MM.1S (cell line): ENCODE data around the gene CLEC2D.
"Not testable (repeated sequence)": the region's sequence is repeated elsewhere in the genome, so short reads cannot be mapped to it uniquely, and the experiment has no call there.

Source experiments
- DNase-seq: peaks from one replicate; pipeline ENCODE4 v3.0.0-alpha.2; 2015
- H2AFZ ChIP-seq: fragments of 300-600 bp; sonication (generic); 2 replicates; pipeline ENCODE4 v1.6.0; 2016; ENCODE audit warnings: antibody characterized with exemption, low read length
- H3F3A ChIP-seq: fragments of 300-600 bp; sonication (generic); 2 replicates; pipeline ENCODE4 v1.6.1; 2016; ENCODE audit warnings: mild to moderate bottlenecking, antibody characterized with exemption, low read length, moderate library complexity, mixed read lengths; ENCODE audit not compliant: insufficient read depth
- H3K27ac ChIP-seq: fragments of 300-600 bp; sonication (generic); 2 replicates; pipeline ENCODE4 v1.5.1; 2016; ENCODE audit warnings: mild to moderate bottlenecking, low read length
- H3K27me3 ChIP-seq: fragments of 300-600 bp; sonication (generic); replicated peaks from 2 replicates; pipeline ENCODE4 v1.6.0; 2016; ENCODE audit warnings: low read length; ENCODE audit not compliant: insufficient read depth
- H3K36me3 ChIP-seq: fragments of 300-600 bp; sonication (generic); replicated peaks from 2 replicates; pipeline ENCODE4 v1.6.1; 2016; ENCODE audit warnings: mild to moderate bottlenecking, low read length, mixed read lengths; ENCODE audit not compliant: insufficient read depth
- H3K4me1 ChIP-seq: fragments of 300-600 bp; sonication (generic); 2 replicates; pipeline ENCODE4 v1.6.1; 2016; ENCODE audit warnings: low read length, mixed read lengths
- H3K4me2 ChIP-seq: fragments of 300-600 bp; sonication (generic); 2 replicates; pipeline ENCODE4 v1.6.0; 2016; ENCODE audit warnings: low read depth, low read length
- H3K4me3 ChIP-seq: fragments of 300-600 bp; sonication (generic); 2 replicates; pipeline ENCODE4 v1.5.1; 2016; ENCODE audit warnings: low read length, mixed read lengths
- H3K79me2 ChIP-seq: fragments of 300-600 bp; sonication (generic); 2 replicates; pipeline ENCODE4 v1.6.1; 2016; ENCODE audit warnings: mixed run types, low read length, mixed read lengths
- H3K9ac ChIP-seq: fragments of 300-600 bp; sonication (generic); 2 replicates; pipeline ENCODE4 v1.6.1; 2016; ENCODE audit warnings: low read length, mixed read lengths
- H3K9me2 ChIP-seq: fragments of 300-600 bp; sonication (generic); replicated peaks from 2 replicates; pipeline ENCODE4 v1.6.1; 2016; ENCODE audit warnings: mild to moderate bottlenecking, low read length, mixed read lengths; ENCODE audit not compliant: insufficient read depth
- H3K9me3 ChIP-seq: fragments of 300-600 bp; sonication (generic); replicated peaks from 2 replicates; pipeline ENCODE4 v1.6.1; 2016; ENCODE audit warnings: mild to moderate bottlenecking, low read length, mixed read lengths; ENCODE audit not compliant: insufficient read depth
- H4K20me1 ChIP-seq: fragments of 300-600 bp; sonication (generic); 2 replicates; pipeline ENCODE4 v1.6.1; 2016; ENCODE audit warnings: mild to moderate bottlenecking, low read length, moderate library complexity, mixed read lengths; ENCODE audit not compliant: insufficient read depth
- EZH2 ChIP-seq: fragments of 300-600 bp; sonication (generic); optimal IDR thresholded peaks from 2 replicates; pipeline ENCODE3; 2017; ENCODE audit warnings: low read depth, mild to moderate bottlenecking, antibody characterized with exemption, low read length, mixed read lengths
- EZH2phosphoT487 ChIP-seq: fragments of 300-600 bp; sonication (generic); IDR thresholded peaks from 2 replicates; pipeline ENCODE4 v1.6.1; 2018; ENCODE audit warnings: antibody characterized with exemption, low read length
- TF ChIP-seq, protein P1 (sequence below): fragments of 300-600 bp; sonication (generic); IDR thresholded peaks from 2 replicates; pipeline ENCODE4 v1.5.1; 2016; ENCODE audit warnings: antibody characterized with exemption, low read length, mixed read lengths

CLEC2D gene

DNA sequence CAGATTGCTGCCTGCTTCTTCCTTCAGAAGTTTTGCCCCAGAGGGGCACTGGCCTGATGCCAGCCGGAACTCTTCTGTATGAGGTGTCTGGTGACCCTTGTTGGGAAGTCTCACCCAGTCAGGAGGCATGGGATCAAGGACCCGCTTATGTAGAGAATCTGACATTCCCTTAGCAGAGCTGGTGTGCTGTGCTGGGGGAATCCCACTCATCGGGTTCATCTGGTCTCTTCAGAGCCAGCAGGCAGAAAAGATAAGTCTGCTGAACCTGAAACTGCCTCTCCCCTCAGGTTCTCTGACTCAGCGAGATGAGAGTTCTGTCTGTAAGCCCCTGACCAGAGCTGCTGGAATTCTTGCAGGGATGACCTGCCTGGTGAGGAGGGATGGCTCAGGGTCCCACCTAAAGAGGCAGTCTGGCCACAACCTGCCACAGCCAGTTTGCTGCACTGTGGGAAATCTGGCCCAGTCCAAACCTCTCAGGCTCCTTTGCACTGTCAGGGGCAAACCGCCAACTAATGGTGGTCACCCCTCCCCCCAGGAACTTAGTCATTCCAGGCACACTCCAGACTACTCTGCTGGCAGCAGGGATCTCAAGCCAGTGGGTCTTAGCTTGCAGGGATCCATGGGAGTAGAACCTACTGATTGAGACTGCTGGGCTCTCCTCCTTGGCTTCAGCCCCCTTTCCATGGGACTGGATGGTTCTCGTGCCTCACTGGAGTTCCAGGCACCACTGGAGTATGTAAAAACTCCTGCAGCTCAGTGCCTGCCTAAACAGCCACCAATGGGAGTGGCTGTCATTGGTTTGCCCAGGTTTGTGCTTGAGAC lies 4.1 kb downstream of the CLEC2D start:
- H3K9ac ChIP-seq = no peak overlapping the region
- H4K20me1 ChIP-seq = no peaks in the 10 kb centered on the region
- H3K4me2 ChIP-seq = peak overlapping the region; percentile 25; the same call in 1 of the 2 replicates
- no peaks in the 10 kb centered on the region for H3K27me3 ChIP-seq
- no peaks in the 10 kb centered on the region for H3K9me3 ChIP-seq
- H3F3A ChIP-seq = peaks cover 10% of the 10 kb centered on the region; the same call in 1 of the 2 replicates
- TF ChIP-seq EZH2 = no peak
- no peaks in the 10 kb centered on the region for H3K79me2 ChIP-seq
- H3K27ac ChIP-seq = no peak overlapping the region; the same call in 1 of the 2 replicates
- no peaks in the 10 kb centered on the region for H3K9me2 ChIP-seq
- peak; percentile 56 for DNase-seq
- H3K36me3 ChIP-seq = no peaks in the 10 kb centered on the region
- H2AFZ ChIP-seq = no peak overlapping the region
- no peak overlapping the region for H3K4me3 ChIP-seq
- peaks cover 18% of the 10 kb centered on the region for H3K4me1 ChIP-seq

DNA sequence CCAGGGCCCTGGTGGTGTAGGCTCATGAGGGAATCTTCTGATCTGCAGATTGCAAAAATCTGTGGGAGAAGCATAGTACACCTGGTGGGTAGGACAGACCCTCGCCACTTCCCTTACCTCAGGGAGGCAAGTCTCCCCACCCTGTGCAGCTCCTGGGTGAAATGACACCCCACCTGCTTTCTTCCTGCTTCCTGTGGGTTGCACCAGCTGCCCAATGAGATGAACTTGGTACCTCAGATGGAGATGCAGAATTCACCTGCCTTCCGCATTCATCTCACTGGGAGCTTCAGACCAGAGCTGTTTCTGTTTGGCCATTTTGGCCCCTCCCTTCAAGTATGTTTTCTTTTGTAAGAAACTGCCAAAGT lies 4.7 kb downstream of the CLEC2D start:
- H3K27me3 ChIP-seq = no peaks in the 10 kb centered on the region
- no peak overlapping the region for H2AFZ ChIP-seq
- no peak overlapping the region for H3K4me2 ChIP-seq
- no peak overlapping the region for H3K9ac ChIP-seq
- H3K27ac ChIP-seq = no peak overlapping the region
- peaks cover 10% of the 10 kb centered on the region; the same call in 1 of the 2 replicates for H3F3A ChIP-seq
- H3K9me2 ChIP-seq = no peaks in the 10 kb centered on the region
- no peak overlapping the region for H3K4me3 ChIP-seq
- TF ChIP-seq, protein P1, sequence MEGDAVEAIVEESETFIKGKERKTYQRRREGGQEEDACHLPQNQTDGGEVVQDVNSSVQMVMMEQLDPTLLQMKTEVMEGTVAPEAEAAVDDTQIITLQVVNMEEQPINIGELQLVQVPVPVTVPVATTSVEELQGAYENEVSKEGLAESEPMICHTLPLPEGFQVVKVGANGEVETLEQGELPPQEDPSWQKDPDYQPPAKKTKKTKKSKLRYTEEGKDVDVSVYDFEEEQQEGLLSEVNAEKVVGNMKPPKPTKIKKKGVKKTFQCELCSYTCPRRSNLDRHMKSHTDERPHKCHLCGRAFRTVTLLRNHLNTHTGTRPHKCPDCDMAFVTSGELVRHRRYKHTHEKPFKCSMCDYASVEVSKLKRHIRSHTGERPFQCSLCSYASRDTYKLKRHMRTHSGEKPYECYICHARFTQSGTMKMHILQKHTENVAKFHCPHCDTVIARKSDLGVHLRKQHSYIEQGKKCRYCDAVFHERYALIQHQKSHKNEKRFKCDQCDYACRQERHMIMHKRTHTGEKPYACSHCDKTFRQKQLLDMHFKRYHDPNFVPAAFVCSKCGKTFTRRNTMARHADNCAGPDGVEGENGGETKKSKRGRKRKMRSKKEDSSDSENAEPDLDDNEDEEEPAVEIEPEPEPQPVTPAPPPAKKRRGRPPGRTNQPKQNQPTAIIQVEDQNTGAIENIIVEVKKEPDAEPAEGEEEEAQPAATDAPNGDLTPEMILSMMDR = no peak
- TF ChIP-seq EZH2 (no peak), EZH2phosphoT487 (no peak)
- no peaks in the 10 kb centered on the region for H3K36me3 ChIP-seq
- H3K9me3 ChIP-seq = no peaks in the 10 kb centered on the region
- no peaks in the 10 kb centered on the region for H4K20me1 ChIP-seq
- H3K79me2 ChIP-seq = no peaks in the 10 kb centered on the region
- peaks cover 18% of the 10 kb centered on the region for H3K4me1 ChIP-seq
- no peak for DNase-seq

DNA sequence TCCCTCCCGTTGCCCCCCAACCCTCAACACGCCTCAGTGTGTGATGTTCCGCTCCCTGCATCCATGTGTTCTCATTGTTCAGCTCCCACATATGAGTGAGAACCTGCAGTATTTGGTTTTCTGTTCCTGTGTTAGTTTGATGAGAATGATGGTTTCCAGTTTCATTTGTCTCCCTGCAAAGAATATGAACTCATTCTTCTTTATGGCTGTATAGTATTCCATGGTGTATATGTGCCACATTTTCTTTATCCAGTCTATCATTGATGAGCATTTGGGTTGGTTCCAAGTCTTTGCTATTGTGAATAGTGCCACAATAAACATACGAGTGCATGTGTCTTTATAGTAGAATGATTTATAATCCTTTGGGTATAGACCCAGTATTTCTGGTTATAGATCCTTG lies 13.0 kb downstream of the CLEC2D start:
- H3K4me2 ChIP-seq, H3K4me3 ChIP-seq, H3K27ac ChIP-seq, H3F3A ChIP-seq, H4K20me1 ChIP-seq, H3K4me1 ChIP-seq, H3K9ac ChIP-seq, H3K79me2 ChIP-seq, H3K9me3 ChIP-seq, H3K9me2 ChIP-seq, DNase-seq, H2AFZ ChIP-seq, H3K36me3 ChIP-seq, H3K27me3 ChIP-seq: not testable (repeated sequence)

DNA sequence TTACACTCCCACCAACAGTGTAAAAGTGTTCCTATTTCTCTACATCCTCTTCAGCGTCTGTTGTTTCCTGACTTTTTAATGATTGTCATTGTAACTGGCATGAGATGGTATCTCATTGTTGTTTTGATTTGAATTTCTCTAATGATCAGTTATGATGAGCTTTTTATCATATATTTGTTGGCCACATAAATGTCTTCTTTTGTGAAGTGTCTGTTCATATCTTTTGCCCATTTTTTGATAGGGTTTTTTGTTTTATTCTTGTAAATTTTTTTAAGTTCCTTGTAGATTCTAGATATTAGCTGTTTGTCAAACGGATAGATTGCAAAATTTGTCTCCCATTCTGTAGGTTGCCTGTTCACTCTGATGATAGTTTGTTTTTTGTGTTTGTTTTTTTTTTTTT lies 13.4 kb downstream of the CLEC2D start:
- not testable (repeated sequence) for H3K79me2 ChIP-seq, H3K4me1 ChIP-seq, H2AFZ ChIP-seq, H3K9ac ChIP-seq, H3K9me3 ChIP-seq, H3K36me3 ChIP-seq, DNase-seq, H3K4me2 ChIP-seq, H4K20me1 ChIP-seq, H3K4me3 ChIP-seq, H3F3A ChIP-seq, H3K27me3 ChIP-seq, H3K27ac ChIP-seq, H3K9me2 ChIP-seq

DNA sequence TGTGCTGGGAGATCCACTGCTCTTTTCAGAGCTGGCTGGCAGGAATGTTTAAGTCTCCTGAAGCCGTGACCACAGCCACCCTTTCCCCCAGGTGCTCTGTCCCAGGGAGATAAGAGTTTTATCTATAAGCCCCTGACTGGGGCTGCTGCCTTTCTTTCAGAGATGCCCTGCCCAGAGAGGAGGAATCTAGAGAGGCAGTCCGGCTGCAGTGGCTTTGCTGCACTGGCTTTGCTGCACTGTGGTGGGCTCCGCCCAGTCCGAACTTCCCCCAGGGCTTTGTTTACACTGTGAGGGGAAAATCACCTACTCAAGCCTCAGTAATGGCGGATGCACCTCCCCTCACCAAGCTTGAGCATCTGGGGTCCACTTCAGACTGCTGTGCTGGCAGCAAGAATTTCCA lies 15.9 kb downstream of the CLEC2D start:
- not testable (repeated sequence) for H3K36me3 ChIP-seq, H3K27me3 ChIP-seq, H3K4me3 ChIP-seq, H3K9me2 ChIP-seq, H4K20me1 ChIP-seq, H3K4me2 ChIP-seq, H3F3A ChIP-seq, H3K79me2 ChIP-seq, H3K9me3 ChIP-seq, DNase-seq, H3K4me1 ChIP-seq, H2AFZ ChIP-seq, H3K9ac ChIP-seq, H3K27ac ChIP-seq
